Gastrocnemius medialis (tissue), 4 donors: ENCODE results near the gene PTPN11.

Experiments
- POLR2A ChIP-seq, 2 donors: fragments of 450-650 bp; IDR thresholded peaks; one replicate each; pipeline ENCODE4 v1.6.1; 2017; ENCODE audit warnings: antibody characterized with exemption in 2 of 2, mild to moderate bottlenecking in 2 of 2, moderate library complexity in 2 of 2
- TF ChIP-seq, protein P1 (sequence below), 5 experiments: fragments of 450-650 bp in 3 of 5; fragments of 200-600 bp in 2 of 5; sonication (generic) in 2 of 5; IDR thresholded peaks in 4 of 5; conservative IDR thresholded peaks in 1 of 5; 1 replicate in 4 of 5; 2 replicates in 1 of 5; pipeline ENCODE4 v1.5.1; 2016 to 2019; ENCODE audit warnings: antibody characterized with exemption in 5 of 5, mild to moderate bottlenecking in 3 of 5, moderate library complexity in 3 of 5

DNA sequence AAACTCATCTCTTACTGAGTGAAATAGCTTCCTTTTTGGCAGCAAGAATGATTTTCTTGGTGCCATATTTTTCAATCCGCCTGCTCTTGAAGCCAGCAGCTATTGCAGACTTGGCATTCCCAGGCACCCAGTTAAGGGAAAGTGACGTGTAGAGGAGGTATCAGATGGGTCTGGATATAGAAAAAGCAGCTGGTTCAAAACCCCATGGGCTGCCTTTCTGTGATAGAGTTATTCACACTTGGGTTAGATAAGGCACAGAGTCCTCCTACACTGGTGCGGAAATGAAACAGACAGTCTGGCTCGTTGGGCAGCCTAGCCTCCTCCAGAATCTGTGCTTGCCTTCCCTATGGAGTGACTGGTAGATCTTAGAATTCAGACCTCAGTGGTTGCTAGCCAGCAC lies 62.2 kb downstream of the PTPN11 start:
- TF ChIP-seq, protein P1, sequence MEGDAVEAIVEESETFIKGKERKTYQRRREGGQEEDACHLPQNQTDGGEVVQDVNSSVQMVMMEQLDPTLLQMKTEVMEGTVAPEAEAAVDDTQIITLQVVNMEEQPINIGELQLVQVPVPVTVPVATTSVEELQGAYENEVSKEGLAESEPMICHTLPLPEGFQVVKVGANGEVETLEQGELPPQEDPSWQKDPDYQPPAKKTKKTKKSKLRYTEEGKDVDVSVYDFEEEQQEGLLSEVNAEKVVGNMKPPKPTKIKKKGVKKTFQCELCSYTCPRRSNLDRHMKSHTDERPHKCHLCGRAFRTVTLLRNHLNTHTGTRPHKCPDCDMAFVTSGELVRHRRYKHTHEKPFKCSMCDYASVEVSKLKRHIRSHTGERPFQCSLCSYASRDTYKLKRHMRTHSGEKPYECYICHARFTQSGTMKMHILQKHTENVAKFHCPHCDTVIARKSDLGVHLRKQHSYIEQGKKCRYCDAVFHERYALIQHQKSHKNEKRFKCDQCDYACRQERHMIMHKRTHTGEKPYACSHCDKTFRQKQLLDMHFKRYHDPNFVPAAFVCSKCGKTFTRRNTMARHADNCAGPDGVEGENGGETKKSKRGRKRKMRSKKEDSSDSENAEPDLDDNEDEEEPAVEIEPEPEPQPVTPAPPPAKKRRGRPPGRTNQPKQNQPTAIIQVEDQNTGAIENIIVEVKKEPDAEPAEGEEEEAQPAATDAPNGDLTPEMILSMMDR (IDR thresholded peaks at IDR 0.05 in 4 of 5, conservative IDR thresholded peaks at IDR 0.05 in 1 of 5): no peak
- TF ChIP-seq POLR2A (IDR thresholded peaks at IDR 0.05): no peak
